ENCODE data around the gene COL18A1. TPM values are rescaled to one million over a fixed set of nuclear protein-coding genes. Genes with fewer than 3 reads are reported as not detected.

Gene COL18A1
- total and polyA plus RNA-seq, 7 donors, result 4.4 to 197 (median 39.7) TPM

GRCh38 chr21:45357436-45358260 is 47.3 kb upstream of the COL18A1 start:
- peak overlapping the region; percentile 66 to 82 (median 72) for H3K27ac ChIP-seq
- WGBS, 2 donors, result 67 to 73% methylated on average over 41 of the region's 41 CpGs

DNA sequence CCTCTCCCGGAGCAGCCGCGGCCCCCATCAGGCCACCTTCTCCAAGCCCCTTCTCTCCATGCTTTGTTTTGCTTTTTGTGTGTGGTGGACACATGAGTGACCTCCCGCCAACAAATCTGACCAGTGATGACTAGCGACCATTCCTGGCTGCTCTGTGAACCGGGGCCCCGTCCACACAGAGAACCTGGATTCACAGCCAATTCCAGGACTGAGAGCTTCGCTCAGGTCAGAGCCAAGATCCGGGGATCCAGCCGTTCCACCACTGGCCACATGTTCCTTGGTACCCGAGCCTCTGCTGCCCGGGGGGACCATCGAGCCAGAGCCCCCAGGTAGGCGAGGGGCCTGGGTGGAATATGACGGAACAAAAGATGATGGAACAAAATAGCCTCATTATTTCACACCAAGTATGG is 46.7 kb upstream of the COL18A1 start:
- Histone ChIP-seq H3K27me3 (no peaks in the 10 kb centered on the region), H3K9me3 (no peaks in the 10 kb centered on the region), H3K27ac (peak overlapping the region; percentile 66 to 82 (median 72)), H3K4me3 (no peak overlapping the region), H3K4me1 (peaks cover 0 to 4% (median under 1%) of the 10 kb centered on the region in 4 donors), H3K36me3 (no peaks in the 10 kb centered on the region)
- TF ChIP-seq POLR2A (IDR thresholded peaks at IDR 0.05), result no peak
- TF ChIP-seq POLR2AphosphoS5 (IDR thresholded peaks at IDR 0.05), result no peak
- no peak for TF ChIP-seq EP300 (IDR thresholded peaks at IDR 0.05)
- TF ChIP-seq, protein P1, sequence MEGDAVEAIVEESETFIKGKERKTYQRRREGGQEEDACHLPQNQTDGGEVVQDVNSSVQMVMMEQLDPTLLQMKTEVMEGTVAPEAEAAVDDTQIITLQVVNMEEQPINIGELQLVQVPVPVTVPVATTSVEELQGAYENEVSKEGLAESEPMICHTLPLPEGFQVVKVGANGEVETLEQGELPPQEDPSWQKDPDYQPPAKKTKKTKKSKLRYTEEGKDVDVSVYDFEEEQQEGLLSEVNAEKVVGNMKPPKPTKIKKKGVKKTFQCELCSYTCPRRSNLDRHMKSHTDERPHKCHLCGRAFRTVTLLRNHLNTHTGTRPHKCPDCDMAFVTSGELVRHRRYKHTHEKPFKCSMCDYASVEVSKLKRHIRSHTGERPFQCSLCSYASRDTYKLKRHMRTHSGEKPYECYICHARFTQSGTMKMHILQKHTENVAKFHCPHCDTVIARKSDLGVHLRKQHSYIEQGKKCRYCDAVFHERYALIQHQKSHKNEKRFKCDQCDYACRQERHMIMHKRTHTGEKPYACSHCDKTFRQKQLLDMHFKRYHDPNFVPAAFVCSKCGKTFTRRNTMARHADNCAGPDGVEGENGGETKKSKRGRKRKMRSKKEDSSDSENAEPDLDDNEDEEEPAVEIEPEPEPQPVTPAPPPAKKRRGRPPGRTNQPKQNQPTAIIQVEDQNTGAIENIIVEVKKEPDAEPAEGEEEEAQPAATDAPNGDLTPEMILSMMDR (IDR thresholded peaks at IDR 0.05), result no peak
- no peak for DNase-seq
- WGBS, 2 donors, result 92 to 94% methylated on average over 15 of the region's 15 CpGs
- intact Hi-C loops (cut with DNase I), result no loop called here

More at GRCh38 chr21:45357436-45358260, 47.3 kb upstream of the COL18A1 start:
- no peaks in the 10 kb centered on the region for H3K36me3 ChIP-seq
- peaks cover 0 to 4% (median 0%) of the 10 kb centered on the region in 4 donors for H3K4me1 ChIP-seq
- no peak overlapping the region for H3K4me3 ChIP-seq
- H3K9me3 ChIP-seq, result no peaks in the 10 kb centered on the region
- peak; percentile 91 for DNase-seq
- TF ChIP-seq POLR2AphosphoS5 (IDR thresholded peaks at IDR 0.05), result peak; percentile 35 to 61 (median 52)
- TF ChIP-seq EP300 (IDR thresholded peaks at IDR 0.05), result no peak
- TF ChIP-seq POLR2A (IDR thresholded peaks at IDR 0.05), result no peak
- TF ChIP-seq, protein P1 (IDR thresholded peaks at IDR 0.05), result no peak
- no peaks in the 10 kb centered on the region for H3K27me3 ChIP-seq
- intact Hi-C loops (cut with DNase I), result no loop called here

GRCh38 chr21:45358711-45359310 is 46.2 kb upstream of the COL18A1 start:
- 89 to 90% methylated on average over 13 of the region's 13 CpGs for WGBS, 2 donors
- H3K4me3 ChIP-seq, result no peak overlapping the region
- H3K36me3 ChIP-seq, result no peaks in the 10 kb centered on the region
- peaks cover 0 to 8% (median 6%) of the 10 kb centered on the region in 4 donors for H3K4me1 ChIP-seq
- intact Hi-C loops (cut with DNase I), result no loop called here
- no peaks in the 10 kb centered on the region for H3K9me3 ChIP-seq
- TF ChIP-seq, protein P1 (IDR thresholded peaks at IDR 0.05), result no peak
- TF ChIP-seq EP300 (IDR thresholded peaks at IDR 0.05) (no peak), POLR2AphosphoS5 (IDR thresholded peaks at IDR 0.05) (no peak), POLR2A (IDR thresholded peaks at IDR 0.05) (no peak)
- no peaks in the 10 kb centered on the region for H3K27me3 ChIP-seq
- no peak for DNase-seq
- H3K27ac ChIP-seq, result peak overlapping the region in 3 of 4 donors; percentile 66 to 74 (median 69)

DNA sequence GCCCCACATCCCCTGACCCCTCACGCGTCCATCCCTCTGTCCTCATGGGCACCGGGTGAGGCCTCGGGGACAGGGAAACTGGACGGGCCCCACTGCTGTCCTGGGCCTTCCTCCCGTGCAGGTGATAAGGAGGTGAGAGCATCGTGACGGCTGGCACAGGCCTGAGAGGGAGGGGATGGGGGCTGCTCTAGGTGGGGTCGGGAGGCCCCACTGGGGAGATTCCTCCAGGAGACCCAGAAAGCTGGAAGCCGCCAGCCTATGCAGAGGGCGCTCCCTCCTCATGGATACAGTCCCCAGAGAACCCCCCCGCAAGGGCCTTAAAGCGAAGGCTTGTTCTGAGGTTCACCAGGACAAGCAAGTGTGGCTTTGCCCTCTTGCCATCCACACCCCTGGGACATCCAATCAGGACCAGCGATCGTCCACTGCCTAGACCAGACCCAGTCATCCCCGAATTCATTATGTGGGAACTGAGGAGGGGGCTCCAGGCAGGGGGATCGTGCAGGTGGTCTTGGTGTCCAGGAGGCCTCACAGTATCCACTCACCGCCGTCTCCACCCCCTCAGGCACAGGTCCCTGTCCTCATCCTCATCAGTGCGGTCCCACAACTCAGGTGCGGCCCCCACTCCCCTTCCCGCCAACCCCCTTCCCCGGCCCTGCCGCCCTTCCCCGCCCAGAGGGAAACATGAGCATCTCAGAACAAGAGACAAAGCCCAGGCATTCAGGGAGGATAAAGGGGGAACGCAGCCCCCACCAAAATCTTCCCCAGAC is 45.3 kb upstream of the COL18A1 start:
- Histone ChIP-seq H3K4me1 (peaks cover 0 to 16% (median 13%) of the 10 kb centered on the region in 4 donors), H3K36me3 (no peaks in the 10 kb centered on the region), H3K27ac (no peak overlapping the region), H3K4me3 (no peak overlapping the region), H3K9me3 (no peaks in the 10 kb centered on the region), H3K27me3 (no peaks in the 10 kb centered on the region)
- WGBS, 2 donors, result 70 to 85% methylated on average over 26 of the region's 26 CpGs
- intact Hi-C loops (cut with DNase I), result no loop called here
- TF ChIP-seq POLR2A (IDR thresholded peaks at IDR 0.05) (no peak), EP300 (IDR thresholded peaks at IDR 0.05) (no peak), POLR2AphosphoS5 (IDR thresholded peaks at IDR 0.05) (no peak)
- TF ChIP-seq, protein P1 (IDR thresholded peaks at IDR 0.05), result no peak
- DNase-seq, result no peak

Measured in sigmoid colon (tissue), 7 donors.